Activated CD4-positive, CD25-positive, alpha-beta regulatory T cell (primary cell): ENCODE results near the gene CBLC.

Experiments used
- DNase-seq, 4 experiments: peaks; one replicate each; lab custom pipeline; 2025; lab: John Stamatoyannopoulos, UW

The CBLC gene

DNA sequence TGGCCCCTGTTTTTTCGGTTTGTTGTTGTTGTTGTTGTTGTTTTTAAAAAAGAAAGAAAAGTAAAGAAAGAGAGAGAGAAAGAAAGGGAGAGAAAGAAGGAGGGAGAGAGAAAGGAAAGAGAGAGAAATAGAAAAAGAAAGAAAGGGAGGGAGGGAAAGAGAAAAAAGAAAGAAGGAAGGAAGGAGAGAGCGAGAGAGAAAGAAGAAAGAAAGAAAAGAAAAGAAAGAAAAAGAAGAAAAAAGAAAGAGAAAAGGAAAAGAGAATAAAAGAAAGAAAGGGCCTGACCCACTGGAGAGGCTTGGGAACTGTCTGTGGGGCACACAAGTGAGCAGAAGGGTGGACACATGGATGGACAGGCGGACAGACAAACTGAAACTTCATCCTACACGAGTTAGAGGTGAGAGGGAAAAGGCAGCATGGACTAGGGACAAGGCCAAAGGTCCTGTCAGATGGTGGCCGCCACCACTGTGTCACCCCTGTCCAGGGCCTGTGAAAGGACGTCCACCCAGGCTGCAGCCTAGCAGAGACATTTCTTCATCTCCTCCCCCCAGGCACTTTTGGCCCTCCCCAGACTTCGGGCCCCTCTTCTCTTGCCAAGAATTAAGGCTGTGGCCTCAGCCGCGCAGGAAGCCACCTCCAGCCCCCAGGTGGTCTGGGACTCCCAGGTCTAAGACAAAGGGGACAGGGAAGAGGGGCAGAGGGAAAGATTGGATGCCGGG, 22.1 kb downstream of the CBLC start:
- DNase-seq = no peak

DNA sequence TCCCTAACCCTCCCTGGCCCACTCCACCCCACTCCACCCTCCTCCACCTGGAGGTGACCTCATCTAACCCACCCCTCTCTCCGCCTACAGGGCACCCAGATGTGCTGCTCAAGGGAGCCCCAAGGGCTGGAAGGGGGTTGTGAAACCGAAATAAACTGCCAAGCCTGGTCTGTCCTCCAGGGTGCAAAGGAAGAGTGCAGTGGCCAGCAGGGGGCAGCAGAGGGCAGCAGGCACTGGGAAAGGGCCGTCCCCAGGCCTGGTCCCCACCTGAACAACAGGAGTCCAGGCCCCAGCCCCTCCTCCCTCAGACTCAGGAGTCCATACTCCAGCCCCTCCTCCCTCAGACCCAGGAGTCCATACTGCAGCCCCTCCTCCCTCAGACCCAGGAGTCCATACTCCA, 22.8 kb downstream of the CBLC start:
- DNase-seq = peak; percentile 55 to 79 (median 73)

DNA sequence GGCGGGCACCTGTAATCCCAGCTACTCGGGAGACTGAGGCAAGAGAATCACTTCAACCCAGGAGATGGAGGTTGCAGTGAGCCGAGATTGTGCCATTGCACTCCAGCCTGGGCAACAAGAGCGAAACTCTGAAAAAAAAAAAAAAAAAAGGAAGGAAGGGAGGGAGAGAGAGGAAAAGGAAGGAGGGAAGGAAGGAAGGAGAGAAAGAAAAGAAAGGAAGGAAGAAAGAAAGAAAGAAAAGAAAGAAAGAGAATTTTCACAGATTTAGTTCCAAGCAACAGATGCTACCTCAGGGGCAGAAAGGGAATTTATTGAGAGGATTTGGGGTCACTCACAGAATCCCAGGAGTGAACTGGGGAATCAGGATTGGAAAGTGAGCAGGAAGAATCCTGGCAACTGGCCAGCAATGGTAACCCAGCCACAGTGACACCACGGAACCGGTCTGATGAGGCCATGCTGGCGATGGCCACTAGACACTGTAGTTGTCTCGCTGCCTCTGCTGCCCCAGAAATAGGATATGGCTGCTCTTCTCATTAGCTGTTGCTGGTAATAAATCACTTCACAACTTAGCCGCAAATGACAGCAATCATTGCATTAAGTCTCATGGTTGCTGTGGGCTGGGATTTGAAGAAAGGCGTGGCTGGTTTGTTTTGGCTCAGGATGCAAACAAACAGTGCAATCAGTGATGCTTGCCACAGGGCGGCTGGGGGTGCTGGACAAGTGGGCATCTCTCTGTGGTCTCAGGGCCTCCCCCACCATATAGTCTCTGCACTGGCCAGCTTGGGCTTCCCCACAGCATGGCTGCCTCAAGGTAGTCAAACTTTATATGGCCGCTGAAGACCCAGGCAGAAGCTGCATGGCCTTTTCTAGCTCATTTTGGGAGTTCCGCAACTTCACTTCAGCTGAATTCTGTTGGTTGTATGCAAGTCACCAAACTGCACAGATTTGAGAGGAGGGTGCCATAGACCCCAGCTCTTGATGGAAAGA, 26.0 kb downstream of the CBLC start:
- DNase-seq = no peak

DNA sequence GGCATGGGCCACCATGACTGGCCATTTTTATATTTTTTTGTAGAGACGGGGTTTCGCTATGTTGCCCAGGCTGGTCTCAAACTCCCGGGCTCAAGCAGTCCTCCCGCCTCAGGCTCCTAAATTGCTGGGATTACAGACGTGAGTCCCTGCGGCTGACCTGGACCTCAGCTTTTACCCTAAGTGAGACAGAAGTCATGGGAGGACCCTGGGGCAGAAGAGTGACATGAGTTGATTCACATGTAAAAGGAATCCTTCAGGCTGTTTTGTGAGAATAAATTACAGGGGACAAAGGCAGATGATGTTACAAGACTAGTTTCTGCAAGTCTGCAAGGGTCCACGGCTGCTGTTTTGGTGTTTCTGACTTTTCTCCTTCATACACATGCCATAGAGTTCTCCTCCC, 28.6 kb downstream of the CBLC start:
- DNase-seq = no peak

DNA sequence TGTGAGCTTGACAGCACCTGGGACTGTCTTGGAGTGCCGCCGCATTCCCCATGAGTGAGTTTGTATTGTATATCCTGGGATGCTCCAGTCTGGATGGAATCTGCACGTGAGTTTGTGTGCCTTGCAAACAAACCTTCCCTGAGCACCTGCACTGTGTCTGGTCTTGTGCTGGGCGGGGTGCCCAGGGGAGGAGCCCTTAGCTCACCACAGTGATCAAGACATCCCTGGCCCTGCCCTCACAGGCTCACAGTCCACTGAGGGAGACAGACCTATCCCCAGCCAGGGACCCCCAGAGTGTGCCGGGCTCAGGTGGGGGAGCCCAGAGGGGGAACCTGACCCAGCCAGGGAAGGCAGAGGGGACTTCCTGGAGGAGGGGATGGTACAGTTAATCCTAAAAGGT, 29.5 kb downstream of the CBLC start:
- DNase-seq = no peak

DNA sequence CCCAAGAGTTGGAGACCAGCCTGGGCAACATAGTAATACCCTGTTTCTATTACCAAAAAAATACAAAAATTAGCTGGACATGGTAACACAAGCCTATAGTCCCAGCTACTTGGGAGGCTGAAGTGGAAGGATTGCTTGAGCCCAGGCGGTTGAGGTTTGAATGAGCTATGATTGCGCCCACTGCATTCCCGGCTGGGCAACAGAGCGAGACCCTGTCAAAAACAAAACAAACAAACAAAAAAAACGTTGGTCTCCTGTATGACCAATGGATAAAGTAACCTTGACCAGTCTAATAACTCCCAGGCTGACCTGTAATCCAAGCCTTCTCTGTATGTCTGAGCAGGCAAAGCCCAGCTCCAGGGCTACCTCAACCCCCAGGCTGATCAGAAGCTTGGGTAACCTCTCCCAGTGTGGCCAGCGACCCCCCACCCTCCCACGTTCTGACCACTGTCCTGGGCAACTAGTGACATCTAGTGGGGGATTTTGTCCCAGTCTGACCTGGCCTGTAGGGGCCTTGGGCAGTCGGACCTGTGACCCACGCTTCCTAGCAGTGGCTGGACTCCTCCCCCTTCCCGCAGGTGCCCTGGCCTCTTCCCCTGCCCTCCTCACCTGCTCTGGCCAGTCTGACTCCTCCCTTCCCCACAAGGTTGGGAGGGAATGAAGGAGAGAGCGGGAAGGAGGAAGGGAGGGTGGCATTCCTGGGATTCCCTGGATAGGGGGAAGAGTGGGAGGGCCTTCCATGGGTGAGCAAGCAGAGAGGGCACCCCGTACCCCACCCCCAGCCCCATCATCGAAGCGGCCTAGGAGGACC, 30.2 kb downstream of the CBLC start:
- DNase-seq = no peak

DNA sequence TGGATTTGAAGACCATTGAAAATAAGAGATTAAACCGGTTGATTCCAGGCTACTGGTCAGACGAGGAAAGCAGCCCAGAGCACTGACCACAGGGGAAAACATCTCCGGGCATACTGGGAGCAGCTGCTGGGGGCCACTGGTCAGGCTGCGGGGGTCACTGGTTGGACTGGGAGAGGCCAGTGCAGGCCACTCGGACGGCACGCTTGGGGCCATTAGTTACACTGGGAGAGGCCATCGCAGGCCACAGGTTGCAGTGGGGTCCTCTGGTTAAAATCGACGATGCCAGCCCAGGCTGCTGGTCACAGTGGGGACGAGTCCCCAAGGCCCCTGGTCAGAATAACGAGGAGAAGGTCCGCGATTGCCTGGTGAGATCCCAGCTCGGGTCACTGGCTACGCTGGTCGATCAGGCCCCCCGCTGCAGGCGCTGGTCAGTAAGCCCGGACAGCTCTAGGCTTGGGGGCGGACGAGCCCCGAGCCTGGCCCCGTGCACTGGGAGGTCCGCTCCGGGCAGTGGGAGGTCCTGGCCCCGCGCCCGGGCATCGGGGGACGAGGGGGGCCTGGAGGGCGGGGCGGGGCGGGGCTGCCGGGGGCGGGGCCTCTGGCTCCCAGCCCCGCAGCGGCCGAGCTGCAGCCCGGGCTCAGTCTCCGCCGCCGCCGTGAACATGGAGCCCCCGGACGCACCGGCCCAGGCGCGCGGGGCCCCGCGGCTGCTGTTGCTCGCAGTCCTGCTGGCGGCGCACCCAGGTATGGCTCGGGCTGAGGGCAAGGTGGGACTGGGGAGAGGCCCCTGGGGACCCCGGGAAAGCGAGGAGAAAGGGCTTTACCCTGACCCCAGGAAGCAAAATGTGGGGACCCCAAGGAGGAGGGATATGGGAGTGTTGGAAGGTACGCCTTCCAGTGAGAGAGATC, 31.0 kb downstream of the CBLC start, which contains the start of gene BCAM:
Gene BCAM, plus strand, starts transcription at position 641 of the 909 bp plus-strand sequence. Its CDS starts 22 bp downstream, at position 663.
- no peak for DNase-seq

DNA sequence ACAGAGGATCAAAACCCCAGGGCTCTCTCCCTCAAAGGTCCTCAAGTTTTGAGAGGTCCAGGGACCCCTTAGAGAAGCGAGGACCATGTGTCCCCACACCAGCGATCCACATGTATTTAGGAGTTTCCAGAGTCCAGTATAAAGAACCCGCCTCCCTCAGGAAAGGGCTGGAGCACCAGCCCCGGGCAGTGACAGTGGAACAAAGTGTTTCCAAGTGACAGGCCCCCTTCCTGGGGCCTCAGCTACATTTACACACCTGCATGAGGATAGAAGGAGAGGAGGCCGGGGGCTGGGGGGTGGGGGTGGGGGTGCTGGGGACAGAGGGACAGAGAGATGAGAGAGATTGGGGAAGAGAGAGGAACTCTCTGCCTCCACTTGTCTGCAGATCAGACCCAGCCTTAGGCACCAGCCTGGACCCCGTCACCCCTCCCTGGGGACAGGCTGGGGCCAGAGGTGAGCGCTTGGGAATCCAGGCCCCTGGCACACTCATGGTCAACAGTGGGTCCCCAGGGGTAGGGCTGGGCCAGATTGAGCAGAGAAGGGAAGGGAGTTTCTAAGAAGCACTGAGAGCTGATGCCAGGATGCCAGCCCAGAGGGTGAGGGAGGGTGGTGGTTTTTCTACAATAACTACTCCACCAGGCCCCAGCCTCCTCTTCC, 32.0 kb downstream of the CBLC start:
- DNase-seq = no peak

DNA sequence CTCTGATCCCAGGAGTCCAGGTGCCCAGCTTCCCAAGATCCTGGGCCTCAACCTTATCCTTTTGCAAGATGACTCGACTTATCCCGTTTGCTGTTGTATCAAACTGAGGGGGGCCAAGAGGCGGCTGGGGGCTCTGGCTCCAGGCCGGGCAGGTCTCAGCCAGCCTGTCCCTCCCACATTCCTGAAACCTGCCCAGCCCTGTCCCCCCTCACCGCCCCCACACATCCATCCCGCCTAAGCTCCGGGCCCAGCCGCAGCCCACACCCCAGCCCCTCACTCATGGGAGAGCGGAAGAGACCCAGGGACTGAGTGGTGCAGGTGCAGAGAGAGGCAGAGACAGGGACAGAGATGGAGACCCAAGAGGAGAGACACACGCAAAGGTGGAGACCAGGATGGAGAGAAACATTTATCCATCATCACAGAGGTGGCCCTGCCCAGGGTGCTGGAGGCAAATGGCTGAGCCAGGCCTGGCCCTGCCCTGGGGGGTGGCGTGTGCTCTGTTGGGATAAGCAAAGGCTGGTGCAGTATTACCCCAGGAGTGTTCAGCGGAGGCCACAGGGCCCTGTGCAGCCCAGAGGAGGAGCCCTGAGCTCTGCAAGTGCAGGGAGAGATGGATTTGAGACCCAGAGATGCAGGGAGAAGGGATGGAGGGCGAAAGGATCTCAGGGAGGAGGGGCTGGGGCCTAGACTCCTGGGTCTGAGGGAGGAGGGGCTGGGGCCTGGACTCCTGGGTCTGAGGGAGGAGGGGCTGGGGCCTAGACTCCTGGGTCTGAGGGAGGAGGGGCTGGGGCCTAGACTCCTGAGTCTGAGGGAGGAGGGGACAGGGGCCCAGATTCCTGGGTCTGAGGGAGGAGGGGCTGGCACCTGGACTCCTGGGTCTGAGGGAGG, 32.8 kb downstream of the CBLC start:
- DNase-seq = no peak

DNA sequence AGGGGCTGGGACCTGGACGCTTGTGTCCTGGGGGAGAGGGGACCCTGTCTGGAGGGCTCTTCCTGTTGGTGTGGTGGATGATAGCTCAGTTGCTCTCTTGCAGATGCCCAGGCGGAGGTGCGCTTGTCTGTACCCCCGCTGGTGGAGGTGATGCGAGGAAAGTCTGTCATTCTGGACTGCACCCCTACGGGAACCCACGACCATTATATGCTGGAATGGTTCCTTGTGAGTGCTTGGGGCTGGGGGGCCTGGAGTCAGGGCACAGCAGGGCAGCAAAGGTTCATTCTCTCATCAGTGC, 33.4 kb downstream of the CBLC start:
- DNase-seq = no peak

DNA sequence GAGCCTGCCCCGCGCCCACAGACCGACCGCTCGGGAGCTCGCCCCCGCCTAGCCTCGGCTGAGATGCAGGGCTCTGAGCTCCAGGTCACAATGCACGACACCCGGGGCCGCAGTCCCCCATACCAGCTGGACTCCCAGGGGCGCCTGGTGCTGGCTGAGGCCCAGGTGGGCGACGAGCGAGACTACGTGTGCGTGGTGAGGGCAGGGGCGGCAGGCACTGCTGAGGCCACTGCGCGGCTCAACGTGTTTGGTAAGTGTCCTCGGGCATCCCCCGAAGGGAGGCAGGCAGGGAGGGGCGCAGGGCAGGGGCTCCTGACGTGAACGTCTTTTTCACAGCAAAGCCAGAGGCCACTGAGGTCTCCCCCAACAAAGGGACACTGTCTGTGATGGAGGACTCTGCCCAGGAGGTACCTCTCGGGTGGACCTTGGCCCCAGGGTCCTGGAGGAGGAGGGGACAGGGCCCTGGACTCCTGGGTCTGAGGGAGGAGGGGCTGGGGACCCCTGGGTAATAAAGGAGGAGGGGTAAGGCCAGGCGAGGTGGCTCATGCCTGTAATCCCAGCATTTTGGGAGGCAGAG, 34.5 kb downstream of the CBLC start:
- DNase-seq = no peak

DNA sequence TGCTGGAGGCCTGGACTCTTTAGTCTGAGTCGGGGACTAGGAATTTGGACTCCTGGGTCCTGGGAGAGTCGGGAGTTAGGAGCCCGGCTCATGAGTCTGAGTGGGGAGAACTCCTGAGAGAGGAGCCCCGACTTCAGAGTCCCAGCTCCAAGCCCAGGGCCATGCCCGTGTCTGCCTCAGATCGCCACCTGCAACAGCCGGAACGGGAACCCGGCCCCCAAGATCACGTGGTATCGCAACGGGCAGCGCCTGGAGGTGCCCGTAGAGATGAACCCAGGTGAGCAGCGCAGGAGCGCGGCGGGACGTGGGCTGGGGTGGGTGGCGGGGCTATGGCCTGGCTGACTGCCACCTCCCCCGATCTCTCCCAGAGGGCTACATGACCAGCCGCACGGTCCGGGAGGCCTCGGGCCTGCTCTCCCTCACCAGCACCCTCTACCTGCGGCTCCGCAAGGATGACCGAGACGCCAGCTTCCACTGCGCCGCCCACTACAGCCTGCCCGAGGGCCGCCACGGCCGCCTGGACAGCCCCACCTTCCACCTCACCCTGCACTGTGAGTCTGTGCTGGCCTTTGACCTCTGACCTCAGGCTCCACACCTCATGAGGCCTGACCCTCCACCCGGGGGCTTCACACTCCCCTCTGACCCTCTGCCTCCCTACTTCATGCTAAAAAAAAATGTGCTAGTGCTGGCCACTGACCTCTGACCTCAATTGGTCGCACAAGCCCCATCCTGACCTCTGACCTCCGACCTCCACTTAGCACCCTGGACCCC, 35.6 kb downstream of the CBLC start:
- no peak for DNase-seq

DNA sequence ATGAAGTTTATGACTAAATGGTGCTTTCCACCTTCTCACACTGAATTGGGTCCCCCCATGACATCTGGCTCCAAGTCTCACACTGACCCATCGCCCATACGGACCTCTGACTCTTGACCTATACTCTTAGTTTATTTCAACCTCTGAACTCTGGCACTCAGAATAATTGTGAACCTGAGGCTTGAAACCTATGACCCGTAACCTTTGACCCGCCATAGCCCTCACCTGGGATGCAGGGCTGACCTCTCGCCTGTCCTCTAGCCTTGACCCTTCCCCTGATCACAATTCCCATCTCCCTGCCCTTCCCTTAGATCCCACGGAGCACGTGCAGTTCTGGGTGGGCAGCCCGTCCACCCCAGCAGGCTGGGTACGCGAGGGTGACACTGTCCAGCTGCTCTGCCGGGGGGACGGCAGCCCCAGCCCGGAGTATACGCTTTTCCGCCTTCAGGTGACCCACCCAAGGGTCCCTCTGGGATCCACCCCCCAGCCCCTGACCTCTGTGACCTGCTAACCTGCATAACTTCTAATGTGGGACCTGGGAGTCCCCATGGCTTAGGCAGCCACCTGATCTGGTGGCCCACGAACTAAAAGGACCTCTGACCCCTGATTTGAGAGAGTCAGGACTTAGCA, 36.3 kb downstream of the CBLC start:
- DNase-seq = no peak

DNA sequence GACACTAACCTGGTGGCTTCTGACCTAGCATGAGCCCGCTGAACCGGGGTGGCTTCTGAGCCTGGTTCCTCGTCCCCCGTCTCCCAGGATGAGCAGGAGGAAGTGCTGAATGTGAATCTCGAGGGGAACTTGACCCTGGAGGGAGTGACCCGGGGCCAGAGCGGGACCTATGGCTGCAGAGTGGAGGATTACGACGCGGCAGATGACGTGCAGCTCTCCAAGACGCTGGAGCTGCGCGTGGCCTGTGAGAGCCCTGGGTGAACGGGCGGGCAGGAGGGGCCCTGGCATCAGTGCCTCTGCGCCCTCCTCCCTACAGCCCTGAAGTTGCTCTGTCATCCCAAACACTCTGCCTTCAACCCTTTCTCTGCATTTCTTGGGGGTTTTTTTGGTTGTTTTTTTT, 36.8 kb downstream of the CBLC start:
- no peak for DNase-seq

DNA sequence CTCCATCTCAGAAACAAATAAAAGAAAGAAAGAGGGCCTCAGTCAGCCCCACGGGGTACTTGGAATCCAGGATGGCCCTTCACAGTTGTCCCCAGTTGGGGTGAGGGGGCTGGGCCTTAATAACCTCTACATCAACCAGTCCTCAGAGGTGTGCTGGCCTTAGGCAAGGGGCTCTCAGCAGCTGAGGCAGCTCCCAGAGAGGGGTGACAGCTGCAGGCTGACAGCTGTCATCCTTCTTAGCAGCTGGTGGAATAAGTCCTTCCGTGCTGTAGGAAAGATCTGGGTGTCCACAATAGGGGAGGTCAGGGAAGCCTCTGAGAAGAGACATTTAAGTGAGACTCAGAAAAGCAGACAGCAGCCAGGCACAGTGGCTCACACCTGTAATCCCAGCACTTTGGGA, 38.6 kb downstream of the CBLC start:
- no peak for DNase-seq

DNA sequence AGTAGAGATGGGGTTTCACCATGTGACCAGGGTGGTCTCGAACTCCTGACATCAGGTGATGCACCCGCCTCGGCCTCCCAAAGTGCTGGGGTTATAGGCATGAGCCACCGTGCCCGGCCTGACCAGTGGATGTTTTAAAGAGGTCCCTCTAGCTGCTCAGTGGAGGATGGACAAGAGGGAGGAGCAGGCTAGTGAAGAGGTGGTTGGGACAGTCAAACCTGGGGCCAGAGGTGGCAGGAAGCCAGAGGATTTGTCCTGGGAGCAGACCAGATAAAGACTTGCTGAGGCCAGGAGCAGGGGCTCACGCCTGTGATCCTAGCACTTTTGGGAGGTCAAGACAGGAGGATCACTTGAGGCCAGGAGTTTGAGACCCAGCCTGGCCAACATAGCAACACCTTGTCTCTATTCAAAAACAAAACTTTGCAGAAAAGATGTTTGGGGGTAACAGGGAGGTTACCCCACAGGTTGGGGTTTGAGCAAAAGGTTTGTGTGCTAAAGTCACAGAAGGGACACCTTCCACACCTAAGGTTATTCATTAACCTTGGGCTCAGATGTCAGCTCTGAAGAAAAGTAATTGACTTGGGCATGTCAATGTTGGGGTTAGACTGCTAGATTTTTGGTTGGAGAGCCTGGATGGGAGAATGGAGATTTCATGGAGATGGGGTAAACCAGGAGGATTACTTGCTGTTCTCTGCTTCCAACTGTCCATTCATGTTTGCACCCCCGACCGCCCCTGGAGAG, 40.2 kb downstream of the CBLC start:
- DNase-seq = no peak

DNA sequence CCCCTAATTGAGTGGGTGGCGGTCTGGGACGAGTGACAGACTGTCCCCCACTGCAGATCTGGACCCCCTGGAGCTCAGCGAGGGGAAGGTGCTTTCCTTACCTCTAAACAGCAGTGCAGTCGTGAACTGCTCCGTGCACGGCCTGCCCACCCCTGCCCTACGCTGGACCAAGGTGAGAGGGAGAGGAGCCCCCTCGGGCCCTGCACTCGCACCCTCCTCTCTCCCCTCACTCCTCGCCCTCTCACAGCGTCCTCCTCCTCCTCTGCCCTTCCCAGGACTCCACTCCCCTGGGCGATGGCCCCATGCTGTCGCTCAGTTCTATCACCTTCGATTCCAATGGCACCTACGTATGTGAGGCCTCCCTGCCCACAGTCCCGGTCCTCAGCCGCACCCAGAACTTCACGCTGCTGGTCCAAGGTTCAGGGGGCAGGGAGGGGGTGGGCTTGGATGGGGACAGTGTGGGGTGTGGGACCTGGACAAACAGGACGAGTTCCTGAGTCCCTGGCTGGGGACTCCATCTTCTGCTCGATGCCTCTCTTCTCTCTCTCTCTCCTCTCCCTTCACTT, 40.9 kb downstream of the CBLC start:
- no peak for DNase-seq
